ENCODE results near the gene CYP3A7. TPM values are rescaled to one million over a fixed set of nuclear protein-coding genes. Genes with fewer than 3 reads are reported as not detected.
"Not testable (repeated sequence)": the region's sequence is repeated elsewhere in the genome, so short reads cannot be mapped to it uniquely, and the experiment has no call there.

The CYP3A7 gene
- polyA plus RNA-seq, 1 of the 3 experiments (the other 2 are of a cell fraction): not detected

- TF ChIP-seq, protein P1, sequence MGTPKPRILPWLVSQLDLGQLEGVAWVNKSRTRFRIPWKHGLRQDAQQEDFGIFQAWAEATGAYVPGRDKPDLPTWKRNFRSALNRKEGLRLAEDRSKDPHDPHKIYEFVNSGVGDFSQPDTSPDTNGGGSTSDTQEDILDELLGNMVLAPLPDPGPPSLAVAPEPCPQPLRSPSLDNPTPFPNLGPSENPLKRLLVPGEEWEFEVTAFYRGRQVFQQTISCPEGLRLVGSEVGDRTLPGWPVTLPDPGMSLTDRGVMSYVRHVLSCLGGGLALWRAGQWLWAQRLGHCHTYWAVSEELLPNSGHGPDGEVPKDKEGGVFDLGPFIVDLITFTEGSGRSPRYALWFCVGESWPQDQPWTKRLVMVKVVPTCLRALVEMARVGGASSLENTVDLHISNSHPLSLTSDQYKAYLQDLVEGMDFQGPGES (IDR thresholded peaks at IDR 0.05; ENCODE audit: low read depth, low read length): no peak
Measured at GRCh38 chr7:99772565-99772964, 37.6 kb upstream of the CYP3A7 start (continued).

DNA sequence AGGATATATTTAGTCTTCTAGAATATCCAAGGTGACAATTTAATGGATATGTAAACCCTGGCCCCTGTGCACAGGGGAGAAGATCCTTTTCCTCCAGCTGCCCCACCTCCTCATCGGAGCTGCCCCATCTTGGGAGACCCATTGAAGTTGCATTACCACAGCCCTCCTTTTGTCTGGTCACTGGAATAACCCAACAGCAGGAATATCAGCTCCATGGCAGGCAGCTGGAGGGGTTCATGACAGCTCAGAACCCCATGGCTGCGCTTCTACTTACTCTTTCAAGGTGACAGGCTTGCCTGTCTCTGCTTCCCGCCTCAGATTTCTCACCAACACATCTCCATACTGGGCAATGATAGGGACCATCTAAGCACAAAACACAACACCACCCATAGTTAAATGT lies 34.5 kb upstream of the CYP3A7 start:
- H3K9me2 ChIP-seq; H3K9me3 ChIP-seq; DNase-seq; POLR2A ChIA-PET; H2AFZ ChIP-seq (ENCODE audit: low read depth); H3K27ac ChIP-seq (ENCODE audit: low read depth in 2 of 2, low read length in 1 of 2); H3K4me3 ChIP-seq (ENCODE audit: low read depth in 2 of 2, low read length in 1 of 2); H3K27me3 ChIP-seq (ENCODE audit: insufficient read depth); H4K20me1 ChIP-seq (ENCODE audit: insufficient read depth); H3K4me2 ChIP-seq; H3K36me3 ChIP-seq (replicated peaks in 1 of 2; ENCODE audit: control insufficient read depth in 1 of 2, insufficient read depth in 2 of 2, low read length in 1 of 2); H3K4me1 ChIP-seq (ENCODE audit: control insufficient read depth in 1 of 2, insufficient read depth in 2 of 2, low read depth in 1 of 2, low read length in 1 of 2); H3F3A ChIP-seq (replicated peaks; ENCODE audit: insufficient read depth); H3K79me2 ChIP-seq (ENCODE audit: insufficient read depth); H3K9ac ChIP-seq: not testable (repeated sequence)
- CTCF ChIA-PET: interaction anchor here (1.0 kb wide), 1 partner anchor 8 kb away, joined by 3 read pairs; no protein-coding TSS in a partner anchor
- 8% methylated on average over 3 of the region's 3 CpGs for WGBS (ENCODE audit: low lambda C conversion rate)

DNA sequence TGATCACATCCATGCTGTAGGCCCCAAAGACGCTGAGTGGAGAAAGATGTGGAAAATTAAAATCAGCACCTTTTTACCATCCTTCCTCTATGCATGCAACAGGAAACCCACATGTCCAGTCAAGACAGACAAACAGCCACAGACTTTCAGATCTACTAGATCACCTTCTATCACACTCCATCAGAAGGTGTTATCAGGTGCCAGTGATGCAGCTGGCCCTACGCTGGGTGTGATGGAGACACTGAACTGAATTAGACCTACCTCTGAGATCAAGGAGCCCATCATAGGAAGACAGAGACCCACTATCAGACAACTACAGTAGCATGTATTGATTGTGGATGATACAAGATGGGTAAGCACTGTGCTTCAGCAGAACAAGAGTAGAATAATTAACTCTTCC lies 33.5 kb upstream of the CYP3A7 start:
- H3K4me2 ChIP-seq: no peak overlapping the region
- peaks cover 7% of the 10 kb centered on the region; the same call in 1 of the 2 replicates for H3K27me3 ChIP-seq (ENCODE audit: insufficient read depth)
- no peak for TF ChIP-seq EP300 (IDR thresholded peaks at IDR 0.05; ENCODE audit: borderline replicate concordance in 1 of 2, low read depth in 1 of 2, low read length in 1 of 2)
- no peak for TF ChIP-seq TCF12 (IDR thresholded peaks at IDR 0.05)
- no peak for TF ChIP-seq YY1 (IDR thresholded peaks at IDR 0.05; ENCODE audit: low read depth)
- no peak for TF ChIP-seq NRF1 (IDR thresholded peaks at IDR 0.05; ENCODE audit: low read depth, low read length)
- TF ChIP-seq SIN3A (IDR thresholded peaks at IDR 0.05; ENCODE audit: borderline replicate concordance, low read depth, low read length): no peak
- no peak for TF ChIP-seq RXRA (IDR thresholded peaks at IDR 0.05; ENCODE audit: borderline replicate concordance, low read depth)
- no peak for TF ChIP-seq SMC3 (IDR thresholded peaks at IDR 0.05; ENCODE audit: low read depth, low read length)
- TF ChIP-seq ELF1 (IDR thresholded peaks at IDR 0.05): no peak
- TF ChIP-seq GABPA (IDR thresholded peaks at IDR 0.05; ENCODE audit: low read depth): no peak
- TF ChIP-seq ZBTB33 (IDR thresholded peaks at IDR 0.05; ENCODE audit: borderline replicate concordance, low read depth): no peak
- TF ChIP-seq, protein P1 (IDR thresholded peaks at IDR 0.05; ENCODE audit: low read depth, low read length): no peak
- no peak for TF ChIP-seq MEF2A (IDR thresholded peaks at IDR 0.05; ENCODE audit: borderline replicate concordance, low read depth)
- no peak for TF ChIP-seq CTCF (IDR thresholded peaks at IDR 0.05)
- TF ChIP-seq POLR2AphosphoS5 (IDR thresholded peaks at IDR 0.05; ENCODE audit: low read depth, low read length): no peak
- TF ChIP-seq EZH2phosphoT487 (IDR thresholded peaks at IDR 0.05; ENCODE audit: borderline replicate concordance, low read depth): no peak
- TF ChIP-seq FOSL2 (IDR thresholded peaks at IDR 0.05; ENCODE audit: borderline replicate concordance, low read depth): no peak
- no peak for TF ChIP-seq TAF1 (IDR thresholded peaks at IDR 0.05; ENCODE audit: borderline replicate concordance, low read depth, low read length)
- TF ChIP-seq, protein P2, sequence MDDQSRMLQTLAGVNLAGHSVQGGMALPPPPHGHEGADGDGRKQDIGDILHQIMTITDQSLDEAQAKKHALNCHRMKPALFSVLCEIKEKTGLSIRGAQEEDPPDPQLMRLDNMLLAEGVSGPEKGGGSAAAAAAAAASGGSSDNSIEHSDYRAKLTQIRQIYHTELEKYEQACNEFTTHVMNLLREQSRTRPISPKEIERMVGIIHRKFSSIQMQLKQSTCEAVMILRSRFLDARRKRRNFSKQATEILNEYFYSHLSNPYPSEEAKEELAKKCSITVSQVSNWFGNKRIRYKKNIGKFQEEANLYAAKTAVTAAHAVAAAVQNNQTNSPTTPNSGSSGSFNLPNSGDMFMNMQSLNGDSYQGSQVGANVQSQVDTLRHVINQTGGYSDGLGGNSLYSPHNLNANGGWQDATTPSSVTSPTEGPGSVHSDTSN (IDR thresholded peaks at IDR 0.05): no peak
- no peak overlapping the region for H3K27ac ChIP-seq (ENCODE audit: low read depth in 2 of 2, low read length in 1 of 2)
- DNase-seq: no peak
- 15% methylated on average over 2 of the region's 2 CpGs for WGBS (ENCODE audit: low lambda C conversion rate)
- no peaks in the 10 kb centered on the region for H4K20me1 ChIP-seq (ENCODE audit: insufficient read depth)
- H3K79me2 ChIP-seq (ENCODE audit: insufficient read depth): no peaks in the 10 kb centered on the region
- no peaks in the 10 kb centered on the region for H3F3A ChIP-seq (replicated peaks; ENCODE audit: insufficient read depth)
- H2AFZ ChIP-seq (ENCODE audit: low read depth): no peak overlapping the region
- POLR2A ChIA-PET: no interaction called here
- no peaks in the 10 kb centered on the region for H3K36me3 ChIP-seq (replicated peaks in 1 of 2; ENCODE audit: control insufficient read depth in 1 of 2, insufficient read depth in 2 of 2, low read length in 1 of 2)
- no peaks in the 10 kb centered on the region for H3K4me1 ChIP-seq (ENCODE audit: control insufficient read depth in 1 of 2, insufficient read depth in 2 of 2, low read depth in 1 of 2, low read length in 1 of 2)
- no peak overlapping the region for H3K9ac ChIP-seq
- no peak overlapping the region for H3K4me3 ChIP-seq (ENCODE audit: low read depth in 2 of 2, low read length in 1 of 2)
- no peaks in the 10 kb centered on the region for H3K9me2 ChIP-seq
- CTCF ChIA-PET: no interaction called here
- no peaks in the 10 kb centered on the region for H3K9me3 ChIP-seq

All from SK-N-SH (cell line).